Upper lobe of left lung (tissue), 6 donors: ENCODE results near the gene DKC1. TPM values are rescaled to one million over a fixed set of nuclear protein-coding genes. Genes with fewer than 3 reads are reported as not detected.
A peak's percentile ranks its signal among the peaks of the same experiment; 100 is the strongest.

Experiments
- ATAC-seq, 2 donors: fragments of 200-7000 bp; cut with Tn5 transposase; one replicate each; pipeline ENCODE4 v1.9.1; 2022; ENCODE audit warnings: mild to moderate bottlenecking in 2 of 2, moderate library complexity in 2 of 2; ENCODE audit not compliant: low FRiP score in 2 of 2
- DNase-seq, 2 donors: peaks; one replicate each; pipeline ENCODE4 v3.0.0-alpha.2; 2019 to 2020
- H3K27ac ChIP-seq, 4 donors: fragments of 200-600 bp; sonication (generic); one replicate each; pipeline ENCODE4 v1.5.1; 2016 to 2019
- H3K27me3 ChIP-seq, 4 donors: fragments of 200-600 bp; sonication (generic); one replicate each; pipeline ENCODE4 v1.5.1; 2017 to 2019
- H3K36me3 ChIP-seq, 4 donors: fragments of 200-600 bp; sonication (generic); one replicate each; pipeline ENCODE4 v1.5.1; 2016 to 2019
- H3K4me1 ChIP-seq, 4 donors: fragments of 200-600 bp; sonication (generic); one replicate each; pipeline ENCODE4 v1.5.1; 2018 to 2019
- H3K4me3 ChIP-seq, 4 donors: fragments of 200-600 bp; sonication (generic); one replicate each; pipeline ENCODE4 v1.5.1; 2017 to 2019; ENCODE audit warnings: mild to moderate bottlenecking in 2 of 4, moderate library complexity in 1 of 4
- H3K9me3 ChIP-seq, 4 donors: fragments of 200-600 bp; sonication (generic); one replicate each; pipeline ENCODE4 v1.5.1; 2018 to 2019
- EP300 ChIP-seq, 4 donors: sonication (generic); formaldehyde crosslinking; IDR thresholded peaks; one replicate each; pipeline ENCODE4 v1.5.1; 2017; ENCODE audit warnings: antibody characterized with exemption in 4 of 4, control low read depth in 2 of 4
- POLR2A ChIP-seq, 4 donors: fragments of 450-650 bp; IDR thresholded peaks; one replicate each; pipeline ENCODE4 v1.5.1; 2016 to 2017; ENCODE audit warnings: antibody characterized with exemption in 4 of 4, mild to moderate bottlenecking in 2 of 4
- POLR2AphosphoS5 ChIP-seq, 2 donors: sonication (generic); formaldehyde crosslinking; IDR thresholded peaks; one replicate each; pipeline ENCODE4 v1.5.1; 2017; ENCODE audit warnings: antibody characterized with exemption in 2 of 2
- WGBS, 2 donors: methylation state at CpG; one replicate each; pipeline ENCODE4 v1.1.5; 2017 to 2018; 5-methylcytosine and 5-hydroxymethylcytosine counted together
- total RNA-seq, 6 donors: library from RNA; depleted of rRNA in 4 of 6; stranded (reverse); fragments of >200 nt in 4 of 6; gene quantifications; one replicate each; pipeline versions ENCODE4 v1.1.0 to v1.2.1, GENCODE V29; 2016 to 2021
- TF ChIP-seq, protein P1 (sequence below), 6 experiments: fragments of 450-650 bp in 4 of 6; fragments of 200-600 bp in 2 of 6; sonication (generic) in 2 of 6; IDR thresholded peaks; one replicate each; pipeline ENCODE4 v1.5.1; 2016 to 2019; ENCODE audit warnings: antibody characterized with exemption in 6 of 6
- donor health status: DM: no; HTN: no; CAD: no; lungs with moderate emphysema.
- donor health status: DM: no; HTN: yes; CAD: no; lungs with severe emphysema.

The DKC1 gene
- total RNA-seq, 6 donors from 2014 or later = 24.1 to 52.4 (median 33.2) TPM

DNA sequence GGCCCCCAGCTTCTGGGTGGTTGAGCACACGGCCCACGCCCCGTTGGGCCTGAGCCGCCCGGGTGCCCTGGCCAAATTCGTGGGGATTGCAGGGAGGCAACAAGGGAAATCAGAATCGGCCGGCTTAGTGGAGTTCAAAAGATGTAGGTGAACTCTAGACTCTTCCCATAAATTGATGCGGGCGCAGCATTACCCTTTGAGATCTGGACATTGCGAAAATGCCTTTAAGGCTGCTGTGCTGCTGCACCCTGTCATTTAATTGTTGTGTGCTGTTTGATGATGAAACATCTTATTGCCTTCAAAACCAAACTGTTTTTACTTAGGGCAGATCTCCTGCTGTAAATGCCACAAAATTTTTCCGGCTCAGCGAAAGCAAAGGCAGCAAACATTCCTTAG, 43.0 kb downstream of the DKC1 start:
- Histone ChIP-seq H3K36me3 (no peaks in the 10 kb centered on the region), H3K4me1 (peaks cover 0 to 7% (median 5%) of the 10 kb centered on the region in 4 donors), H3K27me3 (no peaks in the 10 kb centered on the region), H3K4me3 (peak overlapping the region in 3 of 4 donors; percentile 50 to 81 (median 69)), H3K27ac (peak overlapping the region; percentile 30 to 87 (median 71)), H3K9me3 (no peaks in the 10 kb centered on the region)
- 20 to 53% methylated on average over 1 to 9 of the region's 13 CpGs for WGBS, 2 donors
- ATAC-seq (peak in 1 of 2 donors; percentile 25), DNase-seq (no peak)
- TF ChIP-seq POLR2A (IDR thresholded peaks at IDR 0.05) = peak in 1 of 4 donors; percentile 3
- TF ChIP-seq EP300 (IDR thresholded peaks at IDR 0.05) = no peak

- H3K36me3 ChIP-seq = no peaks in the 10 kb centered on the region
- peaks cover 0 to 7% (median 5%) of the 10 kb centered on the region in 4 donors for H3K4me1 ChIP-seq
- WGBS, 2 donors = 91 to 95% methylated on average over 5 of the region's 5 CpGs
- no peak overlapping the region for H3K27ac ChIP-seq
- ATAC-seq (no peak), DNase-seq (no peak)
- H3K4me3 ChIP-seq = no peak overlapping the region
- TF ChIP-seq POLR2A (IDR thresholded peaks at IDR 0.05) (no peak), POLR2AphosphoS5 (IDR thresholded peaks at IDR 0.05) (no peak), EP300 (IDR thresholded peaks at IDR 0.05) (no peak)
- TF ChIP-seq, protein P1, sequence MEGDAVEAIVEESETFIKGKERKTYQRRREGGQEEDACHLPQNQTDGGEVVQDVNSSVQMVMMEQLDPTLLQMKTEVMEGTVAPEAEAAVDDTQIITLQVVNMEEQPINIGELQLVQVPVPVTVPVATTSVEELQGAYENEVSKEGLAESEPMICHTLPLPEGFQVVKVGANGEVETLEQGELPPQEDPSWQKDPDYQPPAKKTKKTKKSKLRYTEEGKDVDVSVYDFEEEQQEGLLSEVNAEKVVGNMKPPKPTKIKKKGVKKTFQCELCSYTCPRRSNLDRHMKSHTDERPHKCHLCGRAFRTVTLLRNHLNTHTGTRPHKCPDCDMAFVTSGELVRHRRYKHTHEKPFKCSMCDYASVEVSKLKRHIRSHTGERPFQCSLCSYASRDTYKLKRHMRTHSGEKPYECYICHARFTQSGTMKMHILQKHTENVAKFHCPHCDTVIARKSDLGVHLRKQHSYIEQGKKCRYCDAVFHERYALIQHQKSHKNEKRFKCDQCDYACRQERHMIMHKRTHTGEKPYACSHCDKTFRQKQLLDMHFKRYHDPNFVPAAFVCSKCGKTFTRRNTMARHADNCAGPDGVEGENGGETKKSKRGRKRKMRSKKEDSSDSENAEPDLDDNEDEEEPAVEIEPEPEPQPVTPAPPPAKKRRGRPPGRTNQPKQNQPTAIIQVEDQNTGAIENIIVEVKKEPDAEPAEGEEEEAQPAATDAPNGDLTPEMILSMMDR (IDR thresholded peaks at IDR 0.05) = no peak
- H3K9me3 ChIP-seq = no peaks in the 10 kb centered on the region
- no peaks in the 10 kb centered on the region for H3K27me3 ChIP-seq
These were observed 44.3 kb downstream of the DKC1 start for GRCh38 chrX:154806837-154807501.

DNA sequence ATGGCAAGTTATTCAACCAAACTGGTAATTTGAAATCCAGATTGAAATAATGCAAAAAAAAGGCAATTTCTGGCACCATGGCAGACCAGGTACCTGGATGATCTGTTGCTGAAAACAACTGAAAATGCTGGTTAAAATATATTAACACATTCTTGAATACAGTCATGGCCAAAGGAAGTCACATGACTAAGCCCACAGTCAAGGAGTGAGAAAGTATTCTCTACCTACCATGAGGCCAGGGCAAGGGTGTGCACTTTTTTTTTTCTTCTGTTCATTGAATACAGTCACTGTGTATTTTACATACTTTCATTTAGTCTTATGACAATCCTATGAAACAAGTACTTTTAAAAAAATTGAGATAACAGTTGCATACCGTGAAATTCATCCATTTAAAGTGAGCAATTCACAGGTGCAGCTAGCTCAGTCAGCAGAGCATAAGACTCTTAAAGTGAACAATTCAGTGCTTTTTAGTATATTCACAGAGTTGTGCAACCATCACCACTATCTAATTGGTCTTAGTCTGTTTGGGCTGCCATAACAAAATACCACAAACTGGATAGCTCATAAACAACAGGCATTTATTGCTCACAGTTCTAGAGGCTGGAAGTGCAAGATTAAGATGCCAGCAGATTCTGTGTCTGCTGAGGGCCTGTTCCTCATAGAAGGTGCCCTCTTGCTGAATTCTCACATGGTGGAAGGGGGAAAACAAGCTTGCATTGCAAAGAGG, 47.4 kb downstream of the DKC1 start:
- Histone ChIP-seq H3K4me1 (peaks cover 0 to 3% (median 0%) of the 10 kb centered on the region in 4 donors), H3K36me3 (no peaks in the 10 kb centered on the region), H3K27me3 (no peaks in the 10 kb centered on the region), H3K9me3 (no peaks in the 10 kb centered on the region), H3K27ac (no peak overlapping the region), H3K4me3 (no peak overlapping the region)
- 82 to 87% methylated on average over 1 of the region's 1 CpG for WGBS, 2 donors
- TF ChIP-seq POLR2A (IDR thresholded peaks at IDR 0.05) = no peak
- TF ChIP-seq, protein P1 (IDR thresholded peaks at IDR 0.05) = no peak
- TF ChIP-seq EP300 (IDR thresholded peaks at IDR 0.05) = no peak
- no peak for TF ChIP-seq POLR2AphosphoS5 (IDR thresholded peaks at IDR 0.05)
- DNase-seq = no peak
- ATAC-seq = no peak

DNA sequence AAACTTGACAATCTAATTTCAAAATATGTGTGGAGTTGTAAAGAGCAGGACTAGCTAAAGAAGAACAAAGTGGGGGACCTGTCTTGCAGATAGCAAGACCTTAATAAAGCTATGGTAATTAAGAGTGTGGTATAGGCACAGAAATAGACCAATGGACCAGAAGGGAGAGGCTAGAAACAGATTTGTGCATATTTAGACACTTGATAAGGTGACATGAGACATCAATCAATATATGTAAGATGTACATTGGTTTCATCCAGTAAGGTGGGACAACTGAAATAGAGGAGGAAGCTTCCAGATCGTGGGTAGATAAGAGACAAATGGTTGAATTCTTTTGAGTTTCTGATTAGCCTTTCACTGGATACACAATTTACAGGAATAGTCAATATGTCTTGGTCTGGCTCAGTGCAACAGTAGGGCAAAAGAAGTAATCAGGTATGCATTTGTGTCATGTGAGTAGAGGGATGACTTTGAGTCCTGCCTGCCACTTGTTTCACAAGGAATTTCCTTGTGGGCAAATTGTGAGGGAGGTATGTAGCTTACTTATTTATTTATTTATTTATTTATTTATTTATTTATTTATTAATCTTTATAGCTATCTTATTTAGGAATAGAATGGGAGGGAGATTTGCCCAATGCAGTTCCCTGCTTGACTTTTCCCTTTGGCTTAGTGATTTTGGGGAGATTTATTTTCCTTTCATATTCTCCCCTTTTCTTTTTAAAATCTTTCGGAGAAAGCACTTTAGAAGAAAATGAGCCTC, 49.9 kb downstream of the DKC1 start:
- no peak overlapping the region for H3K4me3 ChIP-seq
- no peaks in the 10 kb centered on the region for H3K9me3 ChIP-seq
- no peaks in the 10 kb centered on the region for H3K4me1 ChIP-seq
- TF ChIP-seq POLR2AphosphoS5 (IDR thresholded peaks at IDR 0.05) (no peak), POLR2A (IDR thresholded peaks at IDR 0.05) (no peak), EP300 (IDR thresholded peaks at IDR 0.05) (no peak)
- TF ChIP-seq, protein P1 (IDR thresholded peaks at IDR 0.05) = no peak
- H3K27me3 ChIP-seq = no peaks in the 10 kb centered on the region
- no peak overlapping the region for H3K27ac ChIP-seq
- DNase-seq (no peak), ATAC-seq (no peak)
- no peaks in the 10 kb centered on the region for H3K36me3 ChIP-seq
- 70 to 77% methylated on average over 2 of the region's 2 CpGs for WGBS, 2 donors

DNA sequence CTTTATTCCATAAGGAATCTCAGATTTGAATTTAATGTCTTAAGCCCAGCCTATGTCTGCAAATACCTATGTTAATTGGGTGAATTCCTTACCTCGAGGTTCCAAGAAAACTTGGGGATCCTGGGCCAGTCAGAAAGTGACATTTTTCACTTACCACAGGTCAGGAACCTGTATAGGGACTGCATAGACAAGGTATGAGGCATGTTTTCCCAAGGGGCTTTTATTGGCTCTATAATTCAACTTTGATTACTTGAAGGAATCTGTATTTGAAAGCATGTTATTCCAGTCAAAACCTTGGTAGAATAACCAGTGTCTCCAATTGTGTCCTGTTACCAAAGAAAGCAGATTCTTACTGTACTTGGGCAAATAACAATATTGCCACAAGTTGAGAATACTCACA, 51.1 kb downstream of the DKC1 start:
- H3K4me1 ChIP-seq = no peaks in the 10 kb centered on the region
- WGBS, 2 donors = 26 to 58% methylated on average over 1 of the region's 1 CpG
- ATAC-seq (no peak), DNase-seq (no peak)
- no peaks in the 10 kb centered on the region for H3K27me3 ChIP-seq
- no peaks in the 10 kb centered on the region for H3K36me3 ChIP-seq
- H3K9me3 ChIP-seq = no peaks in the 10 kb centered on the region
- no peak overlapping the region for H3K4me3 ChIP-seq
- TF ChIP-seq POLR2AphosphoS5 (IDR thresholded peaks at IDR 0.05) (no peak), POLR2A (IDR thresholded peaks at IDR 0.05) (no peak), EP300 (IDR thresholded peaks at IDR 0.05) (no peak)
- TF ChIP-seq, protein P1 (IDR thresholded peaks at IDR 0.05) = no peak
- no peak overlapping the region for H3K27ac ChIP-seq
